GM12865 (cell line): ENCODE measurements around the gene MINK1.
A peak's percentile ranks its signal among the peaks of the same experiment; 100 is the strongest.

Experiments used
- DNase-seq: peaks from one replicate; pipeline ENCODE4 v3.0.0; 2010; ENCODE audit warnings: low read depth
- H3K4me3 ChIP-seq: 2 replicates; pipeline ENCODE4 v1.5.1; 2011; ENCODE audit warnings: mild to moderate bottlenecking, low read depth, low read length, control low read depth
- TF ChIP-seq, protein P1 (sequence below): IDR thresholded peaks from 2 replicates; pipeline ENCODE4 v1.5.1; 2011; ENCODE audit warnings: low read length, control low read depth, low read depth, inconsistent platforms; ENCODE audit not compliant: insufficient read depth; ENCODE audit errors: missing control alignments

Gene MINK1

GRCh38 chr17:4811471-4811870 is 21.7 kb upstream of the MINK1 start:
- TF ChIP-seq, protein P1, sequence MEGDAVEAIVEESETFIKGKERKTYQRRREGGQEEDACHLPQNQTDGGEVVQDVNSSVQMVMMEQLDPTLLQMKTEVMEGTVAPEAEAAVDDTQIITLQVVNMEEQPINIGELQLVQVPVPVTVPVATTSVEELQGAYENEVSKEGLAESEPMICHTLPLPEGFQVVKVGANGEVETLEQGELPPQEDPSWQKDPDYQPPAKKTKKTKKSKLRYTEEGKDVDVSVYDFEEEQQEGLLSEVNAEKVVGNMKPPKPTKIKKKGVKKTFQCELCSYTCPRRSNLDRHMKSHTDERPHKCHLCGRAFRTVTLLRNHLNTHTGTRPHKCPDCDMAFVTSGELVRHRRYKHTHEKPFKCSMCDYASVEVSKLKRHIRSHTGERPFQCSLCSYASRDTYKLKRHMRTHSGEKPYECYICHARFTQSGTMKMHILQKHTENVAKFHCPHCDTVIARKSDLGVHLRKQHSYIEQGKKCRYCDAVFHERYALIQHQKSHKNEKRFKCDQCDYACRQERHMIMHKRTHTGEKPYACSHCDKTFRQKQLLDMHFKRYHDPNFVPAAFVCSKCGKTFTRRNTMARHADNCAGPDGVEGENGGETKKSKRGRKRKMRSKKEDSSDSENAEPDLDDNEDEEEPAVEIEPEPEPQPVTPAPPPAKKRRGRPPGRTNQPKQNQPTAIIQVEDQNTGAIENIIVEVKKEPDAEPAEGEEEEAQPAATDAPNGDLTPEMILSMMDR = no peak
- H3K4me3 ChIP-seq = no peak overlapping the region
- DNase-seq = no peak

GRCh38 chr17:4812690-4813089 is 20.4 kb upstream of the MINK1 start:
- TF ChIP-seq, protein P1 = no peak
- no peak for DNase-seq
- H3K4me3 ChIP-seq = no peak overlapping the region

GRCh38 chr17:4815043-4815675 is 18.0 kb upstream of the MINK1 start:
- no peak overlapping the region for H3K4me3 ChIP-seq
- TF ChIP-seq, protein P1 = peak; percentile 7
- no peak for DNase-seq

DNA sequence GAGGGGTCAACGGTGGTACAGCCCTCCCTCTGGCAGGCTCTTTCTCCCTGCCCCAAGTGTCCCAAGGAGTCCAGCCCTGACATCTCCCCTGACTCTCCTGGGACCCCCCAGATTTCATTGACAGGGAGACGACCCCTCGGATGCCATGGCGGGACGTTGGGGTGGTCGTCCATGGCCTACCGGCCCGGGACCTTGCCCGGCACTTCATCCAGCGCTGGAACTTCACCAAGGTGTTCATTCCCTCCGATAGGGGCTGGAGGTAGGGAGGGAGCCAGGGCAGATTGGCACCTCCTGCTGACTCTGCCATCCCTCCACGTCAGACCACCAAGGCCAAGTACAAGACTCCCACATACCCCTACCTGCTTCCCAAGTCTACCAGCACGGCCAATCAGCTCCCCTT is 16.3 kb upstream of the MINK1 start:
- no peak for DNase-seq
- no peak overlapping the region for H3K4me3 ChIP-seq
- TF ChIP-seq, protein P1 = no peak

- no peak overlapping the region for H3K4me3 ChIP-seq
- TF ChIP-seq, protein P1 = no peak
- no peak for DNase-seq
Observed at GRCh38 chr17:4818276-4818675, 14.9 kb upstream of the MINK1 start.

DNA sequence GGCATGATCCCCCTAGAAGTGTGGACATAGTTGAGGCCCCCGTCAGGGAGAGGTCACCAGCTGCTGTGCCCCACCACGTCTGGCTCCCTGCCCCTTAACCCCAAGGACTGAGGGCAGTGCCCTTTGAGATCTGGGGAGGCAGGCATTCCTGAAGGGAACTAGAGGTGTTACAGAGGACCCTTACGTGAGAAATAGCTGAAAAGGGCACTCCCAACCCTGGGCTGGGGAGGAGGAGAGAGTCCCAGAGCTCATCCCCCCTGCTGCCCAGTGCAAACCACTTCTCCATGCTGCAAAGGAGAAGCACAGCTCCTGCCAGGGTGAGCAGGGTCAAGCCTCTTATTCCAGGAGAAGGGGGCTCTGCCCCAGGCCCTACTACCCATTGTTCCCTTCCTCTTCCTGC is 10.3 kb upstream of the MINK1 start:
- no peak for DNase-seq
- TF ChIP-seq, protein P1 = no peak
- no peak overlapping the region for H3K4me3 ChIP-seq
